ENCODE results near the gene CLCN1.

Gene CLCN1

GRCh38 chr7:143292876-143293275 lies 23.0 kb upstream of the CLCN1 start:
- no peak for DNase-seq (ENCODE audit: low read depth in 2 of 2, low spot score in 1 of 2)

- no peak for DNase-seq (ENCODE audit: low read depth in 2 of 2, low spot score in 1 of 2)
Observed at GRCh38 chr7:143295870-143296269, 20.0 kb upstream of the CLCN1 start.

GRCh38 chr7:143296686-143297085 lies 19.2 kb upstream of the CLCN1 start:
- no peak for DNase-seq (ENCODE audit: low read depth in 2 of 2, low spot score in 1 of 2)

- DNase-seq (ENCODE audit: low read depth in 2 of 2, low spot score in 1 of 2): no peak
Observed at GRCh38 chr7:143299346-143299745, 16.6 kb upstream of the CLCN1 start.

- peak in 1 of 2 donors; percentile 40 for DNase-seq (ENCODE audit: low read depth in 2 of 2, low spot score in 1 of 2)
Observed at GRCh38 chr7:143299840-143300239, 16.1 kb upstream of the CLCN1 start.

- DNase-seq (ENCODE audit: low read depth in 2 of 2, low spot score in 1 of 2): no peak
Observed at GRCh38 chr7:143300959-143301935, 14.7 kb upstream of the CLCN1 start.

- no peak for DNase-seq (ENCODE audit: low read depth in 2 of 2, low spot score in 1 of 2)
Observed at GRCh38 chr7:143303733-143304132, 12.2 kb upstream of the CLCN1 start.

GRCh38 chr7:143304938-143305337 lies 11.0 kb upstream of the CLCN1 start:
- no peak for DNase-seq (ENCODE audit: low read depth in 2 of 2, low spot score in 1 of 2)

- DNase-seq (ENCODE audit: low read depth in 2 of 2, low spot score in 1 of 2): peak; percentile 25 to 49
Observed at GRCh38 chr7:143305423-143306070, 10.4 kb upstream of the CLCN1 start.

GRCh38 chr7:143308632-143309031 lies 7.3 kb upstream of the CLCN1 start:
- no peak for DNase-seq (ENCODE audit: low read depth in 2 of 2, low spot score in 1 of 2)

- DNase-seq (ENCODE audit: low read depth in 2 of 2, low spot score in 1 of 2): no peak
Observed at GRCh38 chr7:143314127-143314526, 1.8 kb upstream of the CLCN1 start.

- no peak for DNase-seq (ENCODE audit: low read depth in 2 of 2, low spot score in 1 of 2)
Observed at GRCh38 chr7:143316492-143316891, 581 bp downstream of the CLCN1 start.

- DNase-seq (ENCODE audit: low read depth in 2 of 2, low spot score in 1 of 2): no peak
Observed at GRCh38 chr7:143318661-143319060, 2.8 kb downstream of the CLCN1 start.

GRCh38 chr7:143320620-143321019 lies 4.7 kb downstream of the CLCN1 start:
- no peak for DNase-seq (ENCODE audit: low read depth in 2 of 2, low spot score in 1 of 2)

- DNase-seq (ENCODE audit: low read depth in 2 of 2, low spot score in 1 of 2): no peak
Observed at GRCh38 chr7:143321242-143321641, 5.3 kb downstream of the CLCN1 start.

GRCh38 chr7:143321734-143322133 lies 5.8 kb downstream of the CLCN1 start:
- DNase-seq (ENCODE audit: low read depth in 2 of 2, low spot score in 1 of 2): no peak

GRCh38 chr7:143322760-143323633 lies 7.1 kb downstream of the CLCN1 start:
- DNase-seq (ENCODE audit: low read depth in 2 of 2, low spot score in 1 of 2): no peak

- DNase-seq (ENCODE audit: low read depth in 2 of 2, low spot score in 1 of 2): no peak
Observed at GRCh38 chr7:143323653-143324052, 7.7 kb downstream of the CLCN1 start.

GRCh38 chr7:143325240-143325639 lies 9.3 kb downstream of the CLCN1 start:
- no peak for DNase-seq (ENCODE audit: low read depth in 2 of 2, low spot score in 1 of 2)

GRCh38 chr7:143327903-143328302 lies 12.0 kb downstream of the CLCN1 start:
- DNase-seq (ENCODE audit: low read depth in 2 of 2, low spot score in 1 of 2): no peak

- DNase-seq (ENCODE audit: low read depth in 2 of 2, low spot score in 1 of 2): no peak
Observed at GRCh38 chr7:143329471-143330170, 13.7 kb downstream of the CLCN1 start.
